T-helper 9 cell (primary cell): ENCODE measurements around the gene NFATC1.

ENCODE experiments used
- DNase-seq: peaks from one replicate; pipeline ENCODE4 v3.0.0-alpha.2; 2020

NFATC1 gene

DNA sequence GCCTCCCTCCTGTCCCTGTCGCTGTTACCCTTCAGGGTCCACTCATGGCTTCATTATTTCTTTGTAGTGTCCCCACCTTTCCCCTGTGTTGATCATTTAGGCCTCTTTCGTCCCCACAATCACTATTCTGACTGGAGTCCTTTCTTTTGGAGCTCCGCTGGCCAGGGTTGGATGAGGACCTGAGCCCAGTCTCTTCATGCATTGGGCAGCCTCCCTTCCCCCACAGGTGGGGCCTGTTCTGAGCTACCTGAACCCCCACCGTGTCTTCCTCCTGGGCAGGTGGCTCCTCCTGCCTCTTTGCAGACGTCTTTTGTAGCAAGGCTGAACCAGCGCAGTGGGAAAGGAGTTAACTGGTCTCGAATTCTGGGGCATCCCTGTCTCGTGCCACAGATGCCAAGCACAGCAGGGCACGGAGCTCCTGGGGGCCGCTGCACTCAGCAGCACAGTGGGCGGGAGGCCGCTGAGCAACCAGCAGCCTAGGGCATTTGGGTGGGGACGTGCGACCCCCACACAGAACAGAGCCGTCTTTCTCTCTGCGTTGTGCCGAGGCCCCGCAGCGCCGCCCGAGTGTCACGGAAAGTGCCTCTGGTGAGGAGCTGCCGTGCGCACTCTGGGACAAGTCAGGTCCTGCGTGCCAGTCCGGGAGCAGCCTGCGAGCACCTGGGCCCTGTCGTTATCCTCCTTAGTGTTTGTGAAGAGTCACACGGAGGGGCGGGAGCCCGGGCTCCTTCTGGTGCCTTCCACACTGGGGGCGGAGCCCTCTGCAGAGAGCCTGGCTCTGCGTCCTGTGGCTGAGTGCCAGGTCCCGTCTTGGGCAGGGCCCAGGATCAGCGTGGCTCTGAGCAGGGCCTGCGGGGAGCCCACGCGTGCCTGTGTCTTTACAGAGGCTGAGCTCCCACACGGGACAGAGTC lies 130.1 kb downstream of the NFATC1 start:
- DNase-seq = no peak

GRCh38 chr18:79526468-79527460 lies 131.0 kb downstream of the NFATC1 start:
- no peak for DNase-seq

GRCh38 chr18:79527656-79528315 lies 132.1 kb downstream of the NFATC1 start:
- no peak for DNase-seq

DNA sequence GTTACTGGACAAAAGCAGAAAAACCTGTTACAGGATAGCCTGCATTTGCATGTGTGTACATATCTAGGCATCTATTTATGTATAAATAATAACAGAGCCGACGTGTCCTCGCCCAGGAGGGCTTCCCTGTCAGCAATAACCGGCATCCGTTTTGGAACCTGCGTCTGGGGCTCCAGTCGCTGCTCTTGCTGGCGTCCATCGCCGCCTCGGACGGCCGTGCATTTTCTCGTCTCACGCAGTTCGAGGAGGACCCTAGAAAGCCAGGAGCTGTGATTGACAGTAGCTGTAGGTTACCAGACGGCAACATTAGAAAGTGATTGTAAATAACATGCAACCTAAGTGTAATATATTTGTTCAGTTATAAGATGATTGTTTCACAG lies 132.6 kb downstream of the NFATC1 start:
- no peak for DNase-seq

DNA sequence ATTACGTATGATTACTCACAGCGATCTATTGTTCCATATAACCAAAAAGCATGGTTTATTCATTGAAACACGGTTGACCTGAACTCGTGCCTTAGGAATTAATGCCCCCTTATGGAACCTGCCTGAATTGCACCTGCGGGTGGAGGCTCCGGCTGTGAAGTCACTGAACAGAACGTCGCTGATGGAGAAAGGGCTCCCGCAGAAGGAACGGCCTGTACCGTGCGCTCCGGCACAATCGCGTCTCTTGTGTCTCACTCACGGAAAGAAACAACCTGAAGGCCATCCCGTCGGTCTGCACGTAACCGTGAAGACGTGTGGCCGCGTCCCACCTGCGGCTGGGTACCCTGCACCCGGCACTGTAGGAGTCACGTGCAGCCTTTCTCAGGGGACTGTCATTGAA lies 133.1 kb downstream of the NFATC1 start:
- DNase-seq = peak; percentile 70

DNA sequence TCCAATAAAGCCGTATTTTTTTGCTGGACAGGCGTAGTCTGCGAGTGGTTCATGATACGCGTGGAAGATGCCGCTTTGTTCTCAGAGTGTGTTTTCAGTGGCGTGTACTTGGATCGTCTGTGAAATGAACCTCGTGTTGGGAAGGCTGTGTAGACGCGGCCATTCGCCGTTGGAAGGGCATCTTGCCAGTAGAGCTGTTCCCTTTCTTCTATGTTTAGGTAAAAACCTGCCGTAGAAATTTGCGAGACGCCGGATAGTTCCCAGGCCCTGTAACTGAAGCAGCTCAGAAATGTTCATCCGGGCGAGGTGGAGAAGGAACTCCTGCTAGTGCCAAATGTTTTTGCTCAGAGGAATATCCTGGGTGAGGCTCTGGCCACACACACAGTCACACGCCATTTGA lies 133.6 kb downstream of the NFATC1 start:
- DNase-seq = no peak

DNA sequence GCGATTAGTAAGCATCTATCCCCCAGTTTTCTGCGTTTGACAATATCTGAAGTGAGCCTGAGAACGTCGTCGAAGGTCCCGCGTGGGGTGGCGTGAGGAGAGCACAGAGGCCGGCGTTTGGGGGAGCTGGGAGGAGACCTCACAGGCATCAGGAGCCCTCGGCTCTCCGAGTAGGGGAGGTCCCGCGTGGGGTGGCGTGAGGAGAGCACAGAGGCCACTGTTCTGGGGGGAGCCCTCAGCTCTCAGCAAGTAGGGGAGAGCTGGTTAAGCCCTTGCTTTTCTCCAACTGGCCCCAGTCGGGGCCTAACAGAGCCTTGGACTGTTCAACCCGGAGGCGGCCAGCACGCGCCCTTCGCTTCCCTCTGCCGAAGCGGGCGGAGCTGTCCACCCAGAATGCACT lies 134.3 kb downstream of the NFATC1 start:
- DNase-seq = no peak

DNA sequence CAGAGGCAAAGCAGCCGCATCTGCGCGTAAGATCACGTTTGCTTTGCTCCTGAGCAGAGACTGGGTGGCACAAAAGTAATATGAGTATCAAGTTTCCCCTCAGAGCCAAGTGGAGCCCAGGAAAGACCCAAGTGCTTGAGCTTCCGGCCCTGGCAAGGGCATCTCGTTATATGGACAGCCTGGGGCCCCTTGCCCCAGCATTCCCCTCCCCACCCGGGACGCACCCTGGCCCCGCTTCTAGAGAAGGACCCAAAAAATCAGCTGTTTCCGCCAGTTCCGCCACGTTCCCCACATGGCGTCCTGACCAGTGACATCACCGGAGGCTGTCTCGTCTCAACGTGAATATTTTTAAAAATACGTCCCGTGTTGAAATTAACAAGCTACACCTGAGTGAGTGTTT lies 135.1 kb downstream of the NFATC1 start:
- no peak for DNase-seq

DNA sequence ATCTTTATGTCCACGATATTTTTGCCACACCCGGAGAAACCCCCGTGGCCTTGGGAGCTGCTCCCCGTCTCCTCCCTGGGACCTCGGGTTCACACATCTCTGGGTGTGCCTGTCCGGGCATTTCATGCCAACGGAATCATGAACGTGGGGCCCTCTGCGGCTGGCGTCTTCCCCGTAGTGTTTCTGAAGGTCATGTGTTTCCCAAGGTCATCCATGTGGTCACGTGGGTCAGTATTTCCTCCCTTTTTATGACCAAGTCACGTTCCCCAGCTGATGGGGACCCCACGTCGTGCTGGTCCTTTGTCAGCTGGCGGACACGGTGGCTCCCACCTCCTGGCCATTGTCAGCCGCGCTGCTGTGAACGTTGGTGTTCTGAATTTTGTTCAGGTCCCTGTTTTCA lies 135.7 kb downstream of the NFATC1 start:
- DNase-seq = no peak

GRCh38 chr18:79531926-79532312 lies 136.2 kb downstream of the NFATC1 start:
- no peak for DNase-seq

GRCh38 chr18:79532313-79533007 lies 136.7 kb downstream of the NFATC1 start:
- DNase-seq = no peak

- no peak for DNase-seq
These were observed 137.4 kb downstream of the NFATC1 start for GRCh38 chr18:79533146-79533545.

GRCh38 chr18:79533591-79533990 lies 137.9 kb downstream of the NFATC1 start:
- DNase-seq = no peak

DNA sequence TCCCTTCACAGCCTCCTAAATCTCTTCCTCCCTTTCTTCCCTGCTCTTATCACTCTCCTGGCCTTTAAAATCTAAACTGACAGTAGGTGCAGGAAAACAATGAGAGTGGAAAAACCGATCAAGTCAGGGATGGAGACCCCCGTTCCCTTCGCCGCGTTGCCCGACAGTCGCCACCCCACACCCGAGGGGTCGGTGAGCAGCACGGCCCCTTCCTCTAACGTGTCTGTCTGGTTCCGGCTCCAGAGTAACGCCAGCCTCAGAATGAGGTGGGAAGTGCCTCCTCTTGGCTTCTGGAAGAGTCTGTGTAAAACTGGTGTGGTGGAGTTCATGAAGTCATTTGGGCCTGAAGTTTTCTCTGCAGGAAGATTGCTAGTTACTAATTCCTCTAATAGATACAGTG lies 138.6 kb downstream of the NFATC1 start:
- DNase-seq = no peak

- no peak for DNase-seq
These were observed 142.0 kb downstream of the NFATC1 start for GRCh38 chr18:79537758-79538157.

DNA sequence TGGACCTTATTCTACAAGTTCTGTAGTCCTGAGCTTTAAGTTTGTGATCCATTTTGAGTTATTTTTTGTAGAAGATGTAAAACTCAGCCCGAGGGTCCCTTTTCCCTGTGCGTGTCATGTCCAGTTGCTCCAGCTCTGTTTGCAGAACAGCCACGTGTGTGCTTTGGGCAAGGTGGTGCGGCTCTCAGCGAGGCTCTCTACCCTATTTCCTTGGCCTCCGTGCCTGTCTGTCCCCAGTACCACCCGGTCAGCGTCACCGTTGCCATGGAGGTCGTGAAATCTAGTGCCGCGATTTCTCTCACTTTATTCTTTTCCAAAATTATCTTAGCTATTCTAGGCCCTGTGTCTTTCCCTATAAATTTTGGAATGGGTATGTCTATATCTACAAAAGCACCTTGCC lies 142.9 kb downstream of the NFATC1 start:
- DNase-seq = no peak

GRCh38 chr18:79540161-79540903 lies 144.6 kb downstream of the NFATC1 start:
- DNase-seq = no peak

GRCh38 chr18:79540904-79541282 lies 145.2 kb downstream of the NFATC1 start:
- no peak for DNase-seq

DNA sequence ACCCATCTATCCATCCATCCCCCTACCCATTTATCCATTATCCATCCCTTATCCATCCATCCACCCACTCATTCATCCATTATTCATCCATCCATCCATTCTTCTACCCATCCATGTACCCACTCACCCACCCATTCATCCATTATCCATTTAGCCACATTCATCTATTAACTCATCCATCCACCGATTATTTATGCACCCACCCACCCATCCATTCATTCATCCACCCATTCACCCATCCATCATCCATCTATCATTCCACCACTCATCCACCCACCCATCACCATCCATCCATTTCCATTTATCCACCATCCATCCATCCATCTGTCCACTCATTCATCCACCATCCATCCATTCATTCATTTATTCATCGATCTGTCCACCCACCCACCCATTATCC lies 146.5 kb downstream of the NFATC1 start:
- no peak for DNase-seq

GRCh38 chr18:79542876-79543750 lies 147.4 kb downstream of the NFATC1 start:
- no peak for DNase-seq
